A549 (cell line): ENCODE data around the gene SLC35E4. TPM values are rescaled to one million over a fixed set of nuclear protein-coding genes. Genes with fewer than 3 reads are reported as not detected.

Experiments used
- ATAC-seq, 2 experiments: fragments of 200-7000 bp in 1 of 2; fragments of >200 bp in 1 of 2; cut with Nextera tagmentation in 1 of 2; cut with Tn5 transposase in 1 of 2; 3 replicates each; pipeline versions ENCODE4 v1.8.0 to v1.9.1; 2018 to 2020; ENCODE audit warnings: mild to moderate bottlenecking in 1 of 2, moderate library complexity in 1 of 2
- CTCF ChIA-PET: fragments of 300-600 bp; sonication (Branson Sonifier 250); formaldehyde crosslinking; extraction: SDS; loops from one replicate; lab custom pipeline; 2021; ENCODE audit warnings: antibody characterized with exemption, inconsistent platforms; lab: Yijun Ruan, JAX
- POLR2A ChIA-PET: fragments of 350-600 bp; formaldehyde crosslinking; extraction: SDS; loops from one replicate; lab custom pipeline; 2021; ENCODE audit warnings: antibody characterized with exemption, inconsistent platforms; lab: Yijun Ruan, JAX
- DNase-seq, 2 experiments: peaks; one replicate each; pipeline versions ENCODE4 v3.0.0 to v3.0.0-alpha.2; 2011 to 2016; ENCODE audit warnings: low read depth in 1 of 2, low spot score in 1 of 2
- FAIRE-seq: peaks from 2 replicates; lab custom pipeline; 2011; peaks lifted over from hg19 to GRCh38; lab: Jason Lieb, UNC
- H3K27ac ChIP-seq, 2 experiments: fragments of >200 bp; sonication (Bioruptor Twin); formaldehyde crosslinking; 3 replicates each; pipeline ENCODE4 v1.5.1; 2016 to 2017
- H3K4me1 ChIP-seq: fragments of >200 bp; sonication (Bioruptor Twin); formaldehyde crosslinking; 3 replicates; pipeline ENCODE4 v1.6.1; 2016
- H3K4me2 ChIP-seq: fragments of >200 bp; sonication (Bioruptor Twin); formaldehyde crosslinking; 3 replicates; pipeline ENCODE4 v1.6.1; 2016
- H3K4me3 ChIP-seq: fragments of >200 bp; sonication (Bioruptor Twin); formaldehyde crosslinking; 3 replicates; pipeline ENCODE4 v1.5.1; 2016
- H3K9me3 ChIP-seq: fragments of >200 bp; sonication (Bioruptor Twin); formaldehyde crosslinking; 3 replicates; pipeline ENCODE4 v1.6.1; 2016
- CEBPB ChIP-seq, 2 experiments: fragments of >200 bp in 1 of 2; sonication (Bioruptor Twin) in 1 of 2; formaldehyde crosslinking in 1 of 2; IDR thresholded peaks; 2 replicates each; pipeline ENCODE4 v1.6.1; 2012 to 2016
- CHD2 ChIP-seq: fragments of 150-350 bp; IDR thresholded peaks from 2 replicates; pipeline ENCODE4 v1.6.1; 2014; ENCODE audit warnings: low read length; ENCODE audit not compliant: partially characterized antibody
- CHD4 ChIP-seq: fragments of 200-600 bp; sonication (generic); IDR thresholded peaks from 2 replicates; pipeline ENCODE4 v1.6.1; 2016; ENCODE audit warnings: antibody characterized with exemption, mild to moderate bottlenecking, borderline replicate concordance
- E2F6 ChIP-seq: IDR thresholded peaks from 2 replicates; pipeline ENCODE4 v1.6.1; 2012; ENCODE audit warnings: low read depth, borderline replicate concordance
- EHF ChIP-seq: fragments of 250-450 bp; sonication (Bioruptor Pico); IDR thresholded peaks from 2 replicates; pipeline ENCODE4 v1.5.0; 2020; ENCODE audit warnings: mild to moderate bottlenecking
- EHMT2 ChIP-seq: fragments of 200-600 bp; sonication (generic); IDR thresholded peaks from 2 replicates; pipeline ENCODE4 v1.6.1; 2016; ENCODE audit warnings: antibody characterized with exemption, low read depth, mild to moderate bottlenecking, moderate library complexity
- ELK1 ChIP-seq: fragments of 150-350 bp; IDR thresholded peaks from 2 replicates; pipeline ENCODE4 v1.6.1; 2014; ENCODE audit warnings: low read depth, mild to moderate bottlenecking, low read length
- EP300 ChIP-seq, 2 experiments: fragments of >200 bp; sonication (Bioruptor Twin); formaldehyde crosslinking; IDR thresholded peaks; 2 replicates in 1 of 2; 3 replicates in 1 of 2; pipeline ENCODE4 v1.6.1; 2016 to 2017
- FOXS1 ChIP-seq: fragments of 250-450 bp; sonication (Bioruptor Pico); IDR thresholded peaks from 2 replicates; pipeline ENCODE4 v1.5.0; 2020; ENCODE audit warnings: mild to moderate bottlenecking, moderate library complexity
- GATA3 ChIP-seq: IDR thresholded peaks from 2 replicates; pipeline ENCODE4 v1.6.1; 2012; ENCODE audit warnings: borderline replicate concordance
- HDAC2 ChIP-seq: fragments of 200-600 bp; sonication (generic); IDR thresholded peaks from 2 replicates; pipeline ENCODE4 v1.6.1; 2016
- HOXB13 ChIP-seq: fragments of 250-450 bp; sonication (Bioruptor Pico); IDR thresholded peaks from 2 replicates; pipeline ENCODE4 v1.5.0; 2020; ENCODE audit warnings: low read depth, mild to moderate bottlenecking, moderate library complexity
- HOXB5 ChIP-seq: fragments of 250-450 bp; sonication (Bioruptor Pico); IDR thresholded peaks from 2 replicates; pipeline ENCODE4 v1.5.0; 2020; ENCODE audit warnings: mild to moderate bottlenecking, moderate library complexity
- JUN ChIP-seq, 2 experiments: fragments of >200 bp; sonication (Bioruptor Twin); formaldehyde crosslinking; IDR thresholded peaks; 2 replicates in 1 of 2; 3 replicates in 1 of 2; pipeline ENCODE4 v1.6.1; 2016 to 2017
- JUNB ChIP-seq: fragments of >200 bp; sonication (Bioruptor Twin); formaldehyde crosslinking; IDR thresholded peaks from 2 replicates; pipeline ENCODE4 v1.6.1; 2016
- KDM5A ChIP-seq: fragments of 200-600 bp; sonication (generic); IDR thresholded peaks from 2 replicates; pipeline ENCODE4 v1.6.1; 2016; ENCODE audit warnings: antibody characterized with exemption, mild to moderate bottlenecking
- MAZ ChIP-seq: fragments of 150-350 bp; IDR thresholded peaks from 2 replicates; pipeline ENCODE4 v1.6.1; 2014; ENCODE audit warnings: antibody characterized with exemption, low read depth, low read length, borderline replicate concordance
- MYC ChIP-seq: IDR thresholded peaks from 2 replicates; pipeline ENCODE4 v1.6.1; 2012; ENCODE audit warnings: mild to moderate bottlenecking, inconsistent platforms, low read length, improper control_type of control experiment, borderline replicate concordance
- NPAS2 ChIP-seq: fragments of 250-450 bp; sonication (Bioruptor Pico); IDR thresholded peaks from 2 replicates; pipeline ENCODE4 v1.8.0; 2022; ENCODE audit warnings: mild to moderate bottlenecking, moderate library complexity, borderline replicate concordance
- NR3C1 ChIP-seq: fragments of >200 bp; sonication (Bioruptor Twin); formaldehyde crosslinking; IDR thresholded peaks from 3 replicates; pipeline ENCODE4 v1.6.1; 2017
- PHF8 ChIP-seq: fragments of 200-600 bp; sonication (generic); IDR thresholded peaks from 2 replicates; pipeline ENCODE4 v1.6.1; 2016; ENCODE audit warnings: low read depth, mild to moderate bottlenecking, antibody characterized with exemption, moderate library complexity, borderline replicate concordance
- RAD21 ChIP-seq, 2 experiments: fragments of >200 bp in 1 of 2; sonication (Bioruptor Twin) in 1 of 2; formaldehyde crosslinking in 1 of 2; IDR thresholded peaks in 1 of 2; conservative IDR thresholded peaks in 1 of 2; 2 replicates in 1 of 2; 3 replicates in 1 of 2; pipeline ENCODE4 v1.6.1; 2012 to 2018; ENCODE audit warnings: inconsistent platforms in 1 of 2
- RARB ChIP-seq: fragments of 250-450 bp; sonication (Bioruptor Pico); IDR thresholded peaks from 2 replicates; pipeline ENCODE4 v1.8.0; 2021; ENCODE audit warnings: mild to moderate bottlenecking, moderate library complexity
- RNF2 ChIP-seq: fragments of 200-600 bp; sonication (generic); IDR thresholded peaks from 2 replicates; pipeline ENCODE4 v1.6.1; 2016; ENCODE audit warnings: low read depth, mild to moderate bottlenecking, antibody characterized with exemption, moderate library complexity, borderline replicate concordance
- TFCP2L1 ChIP-seq: fragments of 250-450 bp; sonication (Bioruptor Pico); IDR thresholded peaks from 2 replicates; pipeline ENCODE4 v1.5.0; 2021; ENCODE audit warnings: mild to moderate bottlenecking
- USF2 ChIP-seq: fragments of 450-650 bp; IDR thresholded peaks from 2 replicates; pipeline ENCODE4 v1.6.1; 2014; ENCODE audit warnings: antibody characterized with exemption
- ZFP36 ChIP-seq: fragments of 450-650 bp; IDR thresholded peaks from 2 replicates; pipeline ENCODE4 v1.6.1; 2014; ENCODE audit warnings: borderline replicate concordance; ENCODE audit not compliant: partially characterized antibody
- WGBS: methylation state at CpG from one replicate; pipeline ENCODE4 v1.1.6; 2017; ENCODE audit errors: missing lambda C conversion rate; 5-methylcytosine and 5-hydroxymethylcytosine counted together
- polyA plus RNA-seq, 4 experiments: library from polyadenylated mRNA; depleted of rRNA in 3 of 4; stranded (reverse); fragments of >200 nt; fragmentation: RNase III in 1 of 4; extraction: RNeasy Plus Mini Kit Qiagen cat#74134 plus additional on column Dnase treatment in 1 of 4; gene quantifications; 2 replicates in 3 of 4; 3 replicates in 1 of 4; pipeline ENCODE4 v1.2.3, GENCODE V29; 2011 to 2017
- TF ChIP-seq, protein P1 (sequence below): fragments of 250-450 bp; sonication (Bioruptor Pico); IDR thresholded peaks from 2 replicates; pipeline ENCODE4 v1.5.0; 2021; ENCODE audit warnings: mild to moderate bottlenecking, moderate library complexity, borderline replicate concordance
- TF ChIP-seq, protein P2 (sequence below): fragments of 250-450 bp; sonication (Bioruptor Pico); IDR thresholded peaks from 2 replicates; pipeline ENCODE4 v1.5.0; 2020; ENCODE audit warnings: low read depth, mild to moderate bottlenecking, moderate library complexity
- TF ChIP-seq, protein P3 (sequence below): IDR thresholded peaks from 2 replicates; pipeline ENCODE4 v1.6.1; 2012
- TF ChIP-seq, protein P4 (sequence below): fragments of >200 bp; sonication (Bioruptor Twin); formaldehyde crosslinking; IDR thresholded peaks from 3 replicates; pipeline ENCODE4 v1.6.1; 2016
- TF ChIP-seq, protein P5 (sequence below): fragments of >200 bp; sonication (Bioruptor Twin); formaldehyde crosslinking; IDR thresholded peaks from 2 replicates; pipeline ENCODE4 v1.6.1; 2016

SLC35E4 gene
- polyA plus RNA-seq, 2 of the 4 experiments (the other 2 are of a cell fraction), result 2.0 to 3.3 TPM

- 1% methylated on average over 31 of the region's 49 CpGs for WGBS
- H3K27ac ChIP-seq, result peak within 1 kb of the TSS; percentile 92 to 93
- DNase-seq (peak; percentile 94 to 98), FAIRE-seq (no peak), ATAC-seq (peak; percentile 99 to 100)
- POLR2A ChIA-PET, result interaction anchor here (0.9 kb wide), 1 partner anchor 9 kb away, joined by 3 read pairs; no protein-coding TSS in a partner anchor
- peaks cover 8% of the 10 kb centered on the region; the same call in 2 of the 3 replicates for H3K4me1 ChIP-seq
- peak within 1 kb of the TSS; percentile 99 for H3K4me3 ChIP-seq
- CTCF ChIA-PET, result interaction anchor here (0.7 to 2.5 kb wide), 2 partner anchors 16 to 18 kb away, joined by 4 to 7 read pairs; no protein-coding TSS in a partner anchor
- no peaks in the 10 kb centered on the region for H3K9me3 ChIP-seq
- H3K4me2 ChIP-seq, result peak within 1 kb of the TSS; percentile 92
- TF ChIP-seq HDAC2, result no peak
- no peak for TF ChIP-seq ZFP36
- TF ChIP-seq CHD4, result no peak
- TF ChIP-seq CHD2, result no peak
- TF ChIP-seq MAZ, result no peak
- TF ChIP-seq FOXS1 (CRISPR knock-in tag), result no peak
- TF ChIP-seq, protein P1, sequence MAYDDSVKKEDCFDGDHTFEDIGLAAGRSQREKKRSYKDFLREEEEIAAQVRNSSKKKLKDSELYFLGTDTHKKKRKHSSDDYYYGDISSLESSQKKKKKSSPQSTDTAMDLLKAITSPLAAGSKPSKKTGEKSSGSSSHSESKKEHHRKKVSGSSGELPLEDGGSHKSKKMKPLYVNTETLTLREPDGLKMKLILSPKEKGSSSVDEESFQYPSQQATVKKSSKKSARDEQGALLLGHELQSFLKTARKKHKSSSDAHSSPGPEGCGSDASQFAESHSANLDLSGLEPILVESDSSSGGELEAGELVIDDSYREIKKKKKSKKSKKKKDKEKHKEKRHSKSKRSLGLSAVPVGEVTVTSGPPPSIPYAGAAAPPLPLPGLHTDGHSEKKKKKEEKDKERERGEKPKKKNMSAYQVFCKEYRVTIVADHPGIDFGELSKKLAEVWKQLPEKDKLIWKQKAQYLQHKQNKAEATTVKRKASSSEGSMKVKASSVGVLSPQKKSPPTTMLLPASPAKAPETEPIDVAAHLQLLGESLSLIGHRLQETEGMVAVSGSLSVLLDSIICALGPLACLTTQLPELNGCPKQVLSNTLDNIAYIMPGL (CRISPR knock-in tag), result no peak
- TF ChIP-seq RNF2, result no peak
- TF ChIP-seq, protein P2, sequence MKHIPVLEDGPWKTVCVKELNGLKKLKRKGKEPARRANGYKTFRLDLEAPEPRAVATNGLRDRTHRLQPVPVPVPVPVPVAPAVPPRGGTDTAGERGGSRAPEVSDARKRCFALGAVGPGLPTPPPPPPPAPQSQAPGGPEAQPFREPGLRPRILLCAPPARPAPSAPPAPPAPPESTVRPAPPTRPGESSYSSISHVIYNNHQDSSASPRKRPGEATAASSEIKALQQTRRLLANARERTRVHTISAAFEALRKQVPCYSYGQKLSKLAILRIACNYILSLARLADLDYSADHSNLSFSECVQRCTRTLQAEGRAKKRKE (CRISPR knock-in tag), result no peak
- no peak for TF ChIP-seq NR3C1
- TF ChIP-seq E2F6, result no peak
- TF ChIP-seq HOXB5 (CRISPR knock-in tag), result no peak
- TF ChIP-seq MYC, result peak; percentile 95
- no peak for TF ChIP-seq EHF (CRISPR knock-in tag)
- TF ChIP-seq ELK1, result no peak
- TF ChIP-seq TFCP2L1 (CRISPR knock-in tag), result no peak
- TF ChIP-seq, protein P3, sequence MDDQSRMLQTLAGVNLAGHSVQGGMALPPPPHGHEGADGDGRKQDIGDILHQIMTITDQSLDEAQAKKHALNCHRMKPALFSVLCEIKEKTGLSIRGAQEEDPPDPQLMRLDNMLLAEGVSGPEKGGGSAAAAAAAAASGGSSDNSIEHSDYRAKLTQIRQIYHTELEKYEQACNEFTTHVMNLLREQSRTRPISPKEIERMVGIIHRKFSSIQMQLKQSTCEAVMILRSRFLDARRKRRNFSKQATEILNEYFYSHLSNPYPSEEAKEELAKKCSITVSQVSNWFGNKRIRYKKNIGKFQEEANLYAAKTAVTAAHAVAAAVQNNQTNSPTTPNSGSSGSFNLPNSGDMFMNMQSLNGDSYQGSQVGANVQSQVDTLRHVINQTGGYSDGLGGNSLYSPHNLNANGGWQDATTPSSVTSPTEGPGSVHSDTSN, result no peak
- TF ChIP-seq RAD21 (conservative IDR thresholded peaks at IDR 0.05 in 1 of 2, IDR thresholded peaks at IDR 0.05 in 1 of 2), result no peak
- peak; percentile 64 for TF ChIP-seq PHF8
- TF ChIP-seq, protein P4, sequence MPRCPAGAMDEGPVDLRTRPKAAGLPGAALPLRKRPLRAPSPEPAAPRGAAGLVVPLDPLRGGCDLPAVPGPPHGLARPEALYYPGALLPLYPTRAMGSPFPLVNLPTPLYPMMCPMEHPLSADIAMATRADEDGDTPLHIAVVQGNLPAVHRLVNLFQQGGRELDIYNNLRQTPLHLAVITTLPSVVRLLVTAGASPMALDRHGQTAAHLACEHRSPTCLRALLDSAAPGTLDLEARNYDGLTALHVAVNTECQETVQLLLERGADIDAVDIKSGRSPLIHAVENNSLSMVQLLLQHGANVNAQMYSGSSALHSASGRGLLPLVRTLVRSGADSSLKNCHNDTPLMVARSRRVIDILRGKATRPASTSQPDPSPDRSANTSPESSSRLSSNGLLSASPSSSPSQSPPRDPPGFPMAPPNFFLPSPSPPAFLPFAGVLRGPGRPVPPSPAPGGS, result peak; percentile 46; the same call in 1 of the 3 replicates
- TF ChIP-seq CEBPB (IDR thresholded peaks at IDR 0.05), result no peak
- TF ChIP-seq, protein P5, sequence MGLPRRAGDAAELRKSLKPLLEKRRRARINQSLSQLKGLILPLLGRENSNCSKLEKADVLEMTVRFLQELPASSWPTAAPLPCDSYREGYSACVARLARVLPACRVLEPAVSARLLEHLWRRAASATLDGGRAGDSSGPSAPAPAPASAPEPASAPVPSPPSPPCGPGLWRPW, result no peak
- TF ChIP-seq JUNB, result no peak
- no peak for TF ChIP-seq EP300 (IDR thresholded peaks at IDR 0.05)
- no peak for TF ChIP-seq KDM5A
- no peak for TF ChIP-seq EHMT2
- no peak for TF ChIP-seq NPAS2 (CRISPR knock-in tag)
- no peak for TF ChIP-seq RARB
- peak; percentile 57 for TF ChIP-seq USF2
- TF ChIP-seq JUN (IDR thresholded peaks at IDR 0.05), result peak; percentile 82 to 85
- TF ChIP-seq GATA3, result no peak
- no peak for TF ChIP-seq HOXB13 (CRISPR knock-in tag)
Observed at GRCh38 chr22:30591588-30592359, 43.8 kb upstream of the SLC35E4 start, which contains the start of gene PES1. PES1 (minus strand) TSS chr22:30591910; CDS start chr22:30591833, 77 bp downstream.
